H1 (cell line): ENCODE measurements around the gene TMC6. TPM values are rescaled to one million over a fixed set of nuclear protein-coding genes. Genes with fewer than 3 reads are reported as not detected.

Experiments
- CTCF ChIA-PET: fragments of 300-600 bp; sonication (Branson Sonifier 250); formaldehyde crosslinking; loops from one replicate; lab custom pipeline; 2021; ENCODE audit not compliant: partially characterized antibody; lab: Charles Lee
- POLR2A ChIA-PET: fragments of 300-600 bp; sonication (Branson Sonifier 250); formaldehyde crosslinking; loops from one replicate; lab custom pipeline; 2021; ENCODE audit warnings: inconsistent platforms; ENCODE audit not compliant: partially characterized antibody; lab: Charles Lee
- DNase-seq, 2 experiments: peaks; one replicate each; pipeline versions ENCODE4 v3.0.0 to v3.0.0-alpha.2; 2010 to 2022; ENCODE audit warnings: low spot score in 2 of 2, low read depth in 1 of 2, mixed read lengths in 1 of 2
- FAIRE-seq: peaks from 2 replicates; lab custom pipeline; 2011; peaks lifted over from hg19 to GRCh38; lab: Jason Lieb, UNC
- H2AFZ ChIP-seq: 2 replicates; pipeline ENCODE4 v1.8.1; 2012; ENCODE audit warnings: low read length, inconsistent platforms
- H2AK5ac ChIP-seq: 2 replicates; pipeline ENCODE4 v1.6.1; 2013; ENCODE audit warnings: low read depth, low read length
- H2BK120ac ChIP-seq: replicated peaks from 2 replicates; pipeline ENCODE3; 2013; ENCODE audit warnings: low read depth, low read length, inconsistent platforms
- H2BK12ac ChIP-seq: 2 replicates; pipeline ENCODE4 v1.6.1; 2013; ENCODE audit warnings: low read depth, low read length
- H2BK15ac ChIP-seq: 2 replicates; pipeline ENCODE4 v1.6.1; 2013; ENCODE audit warnings: low read length
- H2BK20ac ChIP-seq: 2 replicates; pipeline ENCODE4 v1.6.1; 2013; ENCODE audit warnings: low read length
- H2BK5ac ChIP-seq: 2 replicates; pipeline ENCODE4 v1.6.1; 2013; ENCODE audit warnings: low read depth, low read length
- H3K14ac ChIP-seq: 2 replicates; pipeline ENCODE4 v1.6.1; 2013; ENCODE audit warnings: inconsistent platforms; ENCODE audit not compliant: insufficient read length
- H3K18ac ChIP-seq: 2 replicates; pipeline ENCODE4 v1.6.1; 2013; ENCODE audit warnings: low read length; ENCODE audit errors: extremely low read depth
- H3K23ac ChIP-seq: 2 replicates; pipeline ENCODE4 v1.6.1; 2013; ENCODE audit warnings: inconsistent platforms; ENCODE audit not compliant: insufficient read length
- H3K23me2 ChIP-seq: 2 replicates; pipeline ENCODE4 v1.6.1; 2013; ENCODE audit warnings: low read depth, low read length
- H3K27ac ChIP-seq: 2 replicates; pipeline ENCODE4 v1.6.1; 2011; ENCODE audit warnings: low read depth, low read length, inconsistent platforms
- H3K27me3 ChIP-seq, 4 experiments: replicated peaks in 1 of 4; 1 replicate in 1 of 4; 2 replicates in 3 of 4; pipeline versions ENCODE4 v1.6.1 to v1.8.1; 2011 to 2013; ENCODE audit warnings: low read length in 3 of 4, mild to moderate bottlenecking in 3 of 4, inconsistent platforms in 2 of 4, mixed read lengths in 2 of 4, moderate library complexity in 1 of 4; ENCODE audit not compliant: control insufficient read depth in 3 of 4, insufficient read depth in 3 of 4; ENCODE audit errors: extremely low read depth in 1 of 4
- H3K36me3 ChIP-seq, 4 experiments: 2 replicates each; pipeline versions ENCODE4 v1.6.1 to v1.8.1; 2011 to 2013; ENCODE audit warnings: mild to moderate bottlenecking in 4 of 4, low read length in 3 of 4, moderate library complexity in 2 of 4, control low read depth in 1 of 4, inconsistent platforms in 1 of 4; ENCODE audit not compliant: insufficient read depth in 4 of 4, control insufficient read depth in 2 of 4
- H3K4ac ChIP-seq: replicated peaks from 2 replicates; pipeline ENCODE3; 2013; ENCODE audit warnings: low read length, low read depth, mixed read lengths, inconsistent platforms; ENCODE audit not compliant: insufficient read length
- H3K4me1 ChIP-seq, 4 experiments: replicated peaks in 1 of 4; 1 replicate in 1 of 4; 2 replicates in 3 of 4; pipeline versions ENCODE4 v1.6.1 to v1.8.1; 2011 to 2013; ENCODE audit warnings: low read length in 3 of 4, inconsistent platforms in 2 of 4, mixed read lengths in 1 of 4; ENCODE audit not compliant: insufficient read depth in 4 of 4, control insufficient read depth in 3 of 4
- H3K4me2 ChIP-seq, 2 experiments: 2 replicates each; pipeline versions ENCODE4 v1.6.1 to v1.8.1; 2011 to 2013; ENCODE audit warnings: low read depth in 2 of 2, low read length in 2 of 2, control low read depth in 1 of 2, inconsistent platforms in 1 of 2, mild to moderate bottlenecking in 1 of 2; ENCODE audit not compliant: insufficient read depth in 1 of 2
- H3K4me3 ChIP-seq, 4 experiments: fragments of 200-600, 300-600 bp in 1 of 4; sonication (generic), shearing (Covaris generic), sonication (Bioruptor Twin) in 1 of 4; 2 replicates each; pipeline versions ENCODE4 v1.5.1 to v1.8.1; 2011 to 2016; ENCODE audit warnings: low read length in 4 of 4, low read depth in 3 of 4, control low read depth in 2 of 4, inconsistent platforms in 2 of 4, mild to moderate bottlenecking in 2 of 4, mixed read lengths in 1 of 4, moderate library complexity in 1 of 4; ENCODE audit not compliant: insufficient read depth in 2 of 4; ENCODE audit errors: extremely low read depth in 1 of 4
- H3K56ac ChIP-seq: replicated peaks from 2 replicates; pipeline ENCODE3; 2013; ENCODE audit warnings: low read depth, mild to moderate bottlenecking, mixed read lengths, low read length, inconsistent platforms; ENCODE audit not compliant: insufficient read length
- H3K79me1 ChIP-seq: 2 replicates; pipeline ENCODE4 v1.6.1; 2013; ENCODE audit warnings: low read depth, low read length, control low read depth
- H3K79me2 ChIP-seq, 2 experiments: 2 replicates each; pipeline versions ENCODE4 v1.6.1 to v1.8.1; 2012 to 2013; ENCODE audit warnings: low read length in 2 of 2, mild to moderate bottlenecking in 2 of 2, inconsistent platforms in 1 of 2; ENCODE audit not compliant: insufficient read depth in 2 of 2, control insufficient read depth in 1 of 2
- H3K9ac ChIP-seq, 4 experiments: replicated peaks in 1 of 4; 1 replicate in 1 of 4; 2 replicates in 3 of 4; pipeline versions ENCODE4 v1.6.1 to v1.8.1; 2011 to 2013; ENCODE audit warnings: low read depth in 3 of 4, low read length in 3 of 4, control low read depth in 2 of 4, mild to moderate bottlenecking in 2 of 4, moderate library complexity in 2 of 4, inconsistent platforms in 1 of 4; ENCODE audit errors: extremely low read depth in 1 of 4
- H3K9me3 ChIP-seq, 2 experiments: 2 replicates each; pipeline versions ENCODE4 v1.6.1 to v1.8.1; 2012 to 2013; ENCODE audit warnings: mild to moderate bottlenecking in 2 of 2, moderate library complexity in 2 of 2, control low read depth in 1 of 2, inconsistent platforms in 1 of 2, low read depth in 1 of 2, low read length in 1 of 2, mixed read lengths in 1 of 2; ENCODE audit not compliant: insufficient read depth in 2 of 2
- H4K20me1 ChIP-seq, 2 experiments: replicated peaks in 1 of 2; 2 replicates each; pipeline versions ENCODE3 to v1.8.1; 2011 to 2013; ENCODE audit warnings: inconsistent platforms in 2 of 2, low read length in 2 of 2, mild to moderate bottlenecking in 1 of 2; ENCODE audit not compliant: insufficient read depth in 2 of 2, control insufficient read depth in 1 of 2
- H4K5ac ChIP-seq: 2 replicates; pipeline ENCODE4 v1.6.1; 2013; ENCODE audit warnings: low read length, low read depth, mixed read lengths, inconsistent platforms; ENCODE audit not compliant: insufficient read length
- H4K8ac ChIP-seq: 2 replicates; pipeline ENCODE4 v1.8.0; 2013; ENCODE audit warnings: mild to moderate bottlenecking, moderate library complexity, low read length, inconsistent platforms; ENCODE audit not compliant: insufficient read depth; ENCODE audit errors: extremely low read depth
- H4K91ac ChIP-seq: replicated peaks from 2 replicates; pipeline ENCODE3; 2013; ENCODE audit warnings: low read length, mixed read lengths, inconsistent platforms; ENCODE audit not compliant: insufficient read length
- ATF3 ChIP-seq: IDR thresholded peaks from 2 replicates; pipeline ENCODE4 v1.6.1; 2011; ENCODE audit warnings: low read depth, mild to moderate bottlenecking, low read length; ENCODE audit not compliant: insufficient read depth
- CHD2 ChIP-seq: IDR thresholded peaks from 2 replicates; pipeline ENCODE4 v1.6.1; 2012; ENCODE audit warnings: low read length, improper control_type of control experiment
- JUND ChIP-seq: IDR thresholded peaks from 2 replicates; pipeline ENCODE4 v1.6.1; 2011; ENCODE audit warnings: mild to moderate bottlenecking, improper control_type of control experiment, low read length
- KDM4A ChIP-seq: IDR thresholded peaks from one replicate; pipeline ENCODE4 v1.7.1; 2012; ENCODE audit warnings: low read depth, mild to moderate bottlenecking, moderate library complexity, low read length, inconsistent platforms; ENCODE audit not compliant: severe bottlenecking
- MAFK ChIP-seq: IDR thresholded peaks from 2 replicates; pipeline ENCODE4 v1.6.1; 2012; ENCODE audit warnings: low read depth, mild to moderate bottlenecking, improper control_type of control experiment, low read length
- RBBP5 ChIP-seq: IDR thresholded peaks from 2 replicates; pipeline ENCODE4 v1.7.1; 2012; ENCODE audit warnings: low read depth, mild to moderate bottlenecking, inconsistent platforms, low read length, moderate library complexity, borderline replicate concordance
- RFX5 ChIP-seq: IDR thresholded peaks from 2 replicates; pipeline ENCODE4 v1.6.1; 2011; ENCODE audit warnings: low read depth, low read length, improper control_type of control experiment, borderline replicate concordance
- SIRT6 ChIP-seq: IDR thresholded peaks from one replicate; pipeline ENCODE4 v1.7.1; 2012; ENCODE audit warnings: low read length, inconsistent platforms
- YY1 ChIP-seq: IDR thresholded peaks from 2 replicates; pipeline ENCODE4 v1.6.1; 2011; ENCODE audit warnings: low read depth, mild to moderate bottlenecking, low read length
- WGBS, 2 experiments: shearing (Covaris generic) in 1 of 2; methylation state at CpG; one replicate each; pipeline versions ENCODE4 v1.1.6 to v1.1.7; 2013 to 2015; ENCODE audit warnings: low lambda C conversion rate in 2 of 2, mixed read lengths in 2 of 2, inconsistent platforms in 1 of 2, low coverage in 1 of 2, missing lambda C conversion rate in 1 of 2; ENCODE audit not compliant: insufficient replicate concordance in 2 of 2, insufficient coverage in 1 of 2, insufficient read length in 1 of 2; ENCODE audit errors: extremely low coverage in 1 of 2, missing lambda C conversion rate in 1 of 2; 5-methylcytosine and 5-hydroxymethylcytosine counted together
- polyA plus RNA-seq, 7 experiments: library from polyadenylated mRNA; depleted of rRNA in 3 of 7; stranded (reverse) in 5 of 7; unstranded in 2 of 7; fragments of >200 nt in 5 of 7; fragments of 200-250 nt in 2 of 7; gene quantifications; 1 replicate in 5 of 7; 2 replicates in 1 of 7; 4 replicates in 1 of 7; pipeline versions ENCODE4 v1.2.1 to v1.2.3, GENCODE V29; 2011 to 2013; ENCODE audit warnings: missing spikeins in 2 of 7, mixed read lengths in 2 of 7
- total RNA-seq: library from RNA; stranded (reverse); fragmentation: NEBNext Ultra II Directional; extraction: Animal tissue kit (Norgen Biotek cat#: 25700); gene quantifications from 2 replicates; pipeline ENCODE4 v1.2.1, GENCODE V29; 2021
- TF ChIP-seq, protein P1 (sequence below): IDR thresholded peaks from 2 replicates; pipeline ENCODE4 v1.6.1; 2011; ENCODE audit warnings: low read length, improper control_type of control experiment

Gene TMC6
- total and polyA plus RNA-seq, 2 of the 8 experiments (the other 6 are each of a cell fraction or from before 2014, with no cell fraction given), result 39.4 to 77.6 TPM

GRCh38 chr17:78168242-78168902, 39.8 kb upstream of the TMC6 start, which contains the start of gene SYNGR2:
TSS of gene SYNGR2 (plus strand) at chr17:78168581. CDS start at chr17:78168617, 36 bp downstream.
- Histone ChIP-seq H3K14ac (no peak within 1 kb of the TSS), H2BK5ac (peak within 1 kb of the TSS; percentile 35; the same call in 1 of the 2 replicates), H3K4me3 (peak within 1 kb of the TSS; percentile 57 to 87 (median 65)), H3K4ac (peak within 1 kb of the TSS; percentile 91), H3K27me3 (no peaks in the 10 kb centered on the region), H2BK20ac (no peak within 1 kb of the TSS), H3K27ac (no peak within 1 kb of the TSS), H3K4me1 (peaks cover 5 to 36% (median 19%) of the 10 kb centered on the region in 4 experiments), H3K56ac (no peak within 1 kb of the TSS), H3K9ac (peak within 1 kb of the TSS in 2 of 4 experiments; percentile 25 to 32; a peak in 3 of 7 replicates), H3K4me2 (peak within 1 kb of the TSS; percentile 65 to 83), H4K20me1 (peaks cover 11 to 12% of the 10 kb centered on the region in 2 experiments), H3K36me3 (peaks cover 0 to 9% (median 0%) of the 10 kb centered on the region in 4 experiments; a peak in 2 of 8 replicates), H3K79me1 (peaks cover 6% of the 10 kb centered on the region), H2AFZ (peak within 1 kb of the TSS; percentile 81; the same call in 1 of the 2 replicates), H4K5ac (peak within 1 kb of the TSS; percentile 23), H2BK120ac (peak within 1 kb of the TSS; percentile 95), H3K79me2 (no peaks in the 10 kb centered on the region), H3K23ac (no peak within 1 kb of the TSS), H3K23me2 (peaks cover 5% of the 10 kb centered on the region; the same call in 1 of the 2 replicates), H4K8ac (peak within 1 kb of the TSS; percentile 89; the same call in 1 of the 2 replicates), H4K91ac (peak within 1 kb of the TSS; percentile 73), H2AK5ac (no peak within 1 kb of the TSS), H3K9me3 (no peaks in the 10 kb centered on the region), H2BK12ac (peak within 1 kb of the TSS; percentile 68; the same call in 1 of the 2 replicates), H3K18ac (peak within 1 kb of the TSS; percentile 48), H2BK15ac (peak within 1 kb of the TSS; percentile 92; the same call in 1 of the 2 replicates)
- ChIA-PET CTCF (no interaction called here), POLR2A (interaction anchor here (1.4 to 1.5 kb wide), 3 partner anchors 22 to 46 kb away, joined by 4 to 8 read pairs (median 4); partner anchors contain the start of gene BIRC5)
- no peak for FAIRE-seq
- peak in 1 of 2 experiments; percentile 93 for DNase-seq
- WGBS, 2 experiments, result 5% methylated on average over 16 of the region's 84 CpGs; no CpG with 5 or more reads in 1 of the 2 experiments
- TF ChIP-seq, protein P1, sequence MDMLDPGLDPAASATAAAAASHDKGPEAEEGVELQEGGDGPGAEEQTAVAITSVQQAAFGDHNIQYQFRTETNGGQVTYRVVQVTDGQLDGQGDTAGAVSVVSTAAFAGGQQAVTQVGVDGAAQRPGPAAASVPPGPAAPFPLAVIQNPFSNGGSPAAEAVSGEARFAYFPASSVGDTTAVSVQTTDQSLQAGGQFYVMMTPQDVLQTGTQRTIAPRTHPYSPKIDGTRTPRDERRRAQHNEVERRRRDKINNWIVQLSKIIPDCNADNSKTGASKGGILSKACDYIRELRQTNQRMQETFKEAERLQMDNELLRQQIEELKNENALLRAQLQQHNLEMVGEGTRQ, result no peak
- TF ChIP-seq YY1 (peak; percentile 47; the same call in 1 of the 2 replicates), KDM4A (peak; percentile 84), MAFK (no peak), ATF3 (no peak), JUND (no peak), RFX5 (no peak), CHD2 (peak; percentile 68), SIRT6 (no peak), RBBP5 (0 out of 2 replicates have a peak, but pooled peaks have one; percentile 31)
